SKM-1 (cell line): Measurements from ENCODE around the gene ACSS1.

Experiments used
- DNase-seq: peaks from one replicate; lab custom pipeline; 2025; ENCODE audit not compliant: unreplicated experiment; lab: John Stamatoyannopoulos, UW

ACSS1 gene

DNA sequence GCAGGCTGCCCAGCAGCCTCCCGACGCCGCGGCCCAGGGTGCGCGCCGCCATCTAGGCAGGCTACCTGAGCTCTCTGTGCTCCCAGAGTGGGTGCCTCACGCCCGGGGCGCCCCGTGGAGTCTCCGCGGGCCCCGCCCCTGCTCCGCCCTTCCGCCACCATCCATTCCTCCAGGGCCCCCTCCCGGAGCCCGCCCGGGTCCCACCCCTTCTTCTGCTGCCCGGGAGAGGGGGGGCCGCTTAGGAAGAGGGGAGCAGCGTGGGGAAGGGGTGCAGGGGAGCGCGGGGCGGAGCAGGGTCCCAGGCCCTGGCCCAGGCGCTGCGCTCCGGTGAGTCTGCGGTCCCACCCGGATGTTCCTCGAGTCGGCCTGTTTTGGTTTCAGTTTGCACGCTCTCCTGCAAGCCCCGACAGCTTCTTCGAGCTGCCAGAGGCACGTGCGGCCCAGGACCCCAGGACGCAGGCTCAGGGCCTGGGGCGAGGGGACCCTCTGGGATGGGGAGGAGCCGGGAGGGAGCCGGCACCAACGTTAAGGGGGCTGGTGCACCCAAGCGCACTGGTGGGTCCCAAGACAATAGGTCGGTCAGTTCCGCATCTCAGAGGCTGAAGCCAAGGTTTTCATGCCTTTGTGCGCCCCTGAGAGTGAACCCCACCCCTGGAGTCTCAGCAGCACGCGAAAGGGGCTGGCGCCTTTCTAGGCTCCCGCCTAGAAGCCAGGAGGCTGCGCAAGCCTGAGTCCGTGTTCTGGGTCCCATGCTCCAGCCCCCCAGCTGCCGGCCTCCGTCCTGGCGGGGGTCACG lies at the start of gene ACSS1:
TSS of gene ACSS1 (minus strand) at position 89 of the 796 bp plus-strand sequence. CDS start at position 52, 37 bp downstream.
- DNase-seq = no peak

DNA sequence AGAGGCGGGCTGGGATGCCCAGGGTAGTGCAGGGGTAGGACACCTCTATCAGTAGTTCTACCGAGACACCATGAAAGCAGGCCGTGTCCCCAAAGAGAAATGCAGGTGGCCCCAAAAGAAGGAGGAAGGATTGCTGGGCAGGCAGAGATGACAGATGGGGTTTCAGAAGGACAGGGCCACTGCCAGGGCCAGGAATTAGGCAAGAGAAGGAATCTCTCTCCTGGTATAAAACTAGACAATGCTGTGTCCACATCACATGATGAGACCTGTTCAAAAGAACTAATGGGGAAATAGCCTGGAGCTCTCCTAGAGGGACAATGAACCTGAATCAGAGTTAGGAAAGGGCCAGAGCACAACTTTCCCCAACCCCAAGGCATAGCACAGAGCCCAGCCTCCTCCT lies 45.6 kb upstream of the ACSS1 start:
- no peak for DNase-seq

DNA sequence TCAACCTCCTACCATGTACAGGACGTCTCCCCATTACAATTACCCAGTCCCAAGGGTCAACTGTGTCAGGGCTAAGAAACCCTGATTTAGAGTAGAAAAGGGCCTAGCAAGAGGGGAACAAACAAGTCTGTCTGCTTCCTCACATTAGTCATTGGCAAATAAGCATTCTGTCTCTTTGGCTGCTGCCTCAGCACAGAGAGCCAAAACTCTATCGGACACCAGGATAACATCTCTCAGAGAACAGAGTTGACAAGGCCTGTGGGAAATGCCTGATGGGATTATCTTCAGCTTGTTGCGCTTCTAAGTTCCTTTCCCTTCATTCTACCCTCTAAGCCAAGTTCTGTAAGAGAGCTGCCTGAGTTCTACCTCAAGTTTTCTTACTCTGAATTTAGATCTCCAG lies 43.0 kb upstream of the ACSS1 start:
- DNase-seq = no peak

DNA sequence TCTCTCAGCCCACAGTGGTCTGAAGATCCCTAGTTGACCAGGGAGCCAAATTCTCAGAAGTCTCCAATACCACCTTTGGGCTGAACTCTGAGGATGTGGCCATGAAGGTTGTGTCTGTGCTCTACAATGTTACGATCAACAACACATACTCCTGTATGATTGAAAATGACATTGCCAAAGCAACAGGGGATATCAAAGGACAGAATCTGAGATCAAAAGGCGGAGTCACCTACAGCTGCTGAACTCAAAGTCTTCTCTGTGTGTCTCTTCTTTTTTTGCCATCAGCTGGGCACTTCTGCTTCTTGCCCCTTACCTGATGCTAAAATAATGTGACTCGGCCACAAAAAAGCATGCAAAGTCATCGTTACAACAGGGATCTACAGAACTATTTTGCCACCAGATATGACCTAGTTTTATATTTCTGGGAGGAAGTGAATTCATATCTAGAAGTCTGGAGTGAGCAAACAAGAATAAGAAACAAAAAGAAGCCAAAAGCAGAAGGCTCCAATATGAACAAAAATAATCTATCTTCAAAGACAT lies 41.7 kb upstream of the ACSS1 start:
- DNase-seq = no peak

DNA sequence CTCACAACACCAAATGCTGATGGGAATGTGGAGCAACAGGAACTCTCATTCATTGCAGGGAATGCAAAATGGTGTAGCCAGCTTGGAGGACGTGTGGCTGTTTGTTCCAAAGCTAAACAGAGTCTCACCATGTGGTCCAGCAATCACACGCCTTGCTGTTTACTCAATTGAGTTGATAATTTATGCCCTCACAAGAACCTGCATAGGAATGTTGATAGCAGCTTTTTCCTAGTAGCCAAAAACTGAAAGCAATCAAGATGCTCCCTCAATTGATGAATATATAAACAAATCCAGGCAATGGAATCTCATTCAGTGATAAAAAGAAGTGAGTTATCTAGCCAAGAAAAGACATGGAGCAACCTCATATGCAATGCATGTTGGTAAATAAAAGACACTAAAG lies 39.6 kb upstream of the ACSS1 start:
- no peak for DNase-seq

DNA sequence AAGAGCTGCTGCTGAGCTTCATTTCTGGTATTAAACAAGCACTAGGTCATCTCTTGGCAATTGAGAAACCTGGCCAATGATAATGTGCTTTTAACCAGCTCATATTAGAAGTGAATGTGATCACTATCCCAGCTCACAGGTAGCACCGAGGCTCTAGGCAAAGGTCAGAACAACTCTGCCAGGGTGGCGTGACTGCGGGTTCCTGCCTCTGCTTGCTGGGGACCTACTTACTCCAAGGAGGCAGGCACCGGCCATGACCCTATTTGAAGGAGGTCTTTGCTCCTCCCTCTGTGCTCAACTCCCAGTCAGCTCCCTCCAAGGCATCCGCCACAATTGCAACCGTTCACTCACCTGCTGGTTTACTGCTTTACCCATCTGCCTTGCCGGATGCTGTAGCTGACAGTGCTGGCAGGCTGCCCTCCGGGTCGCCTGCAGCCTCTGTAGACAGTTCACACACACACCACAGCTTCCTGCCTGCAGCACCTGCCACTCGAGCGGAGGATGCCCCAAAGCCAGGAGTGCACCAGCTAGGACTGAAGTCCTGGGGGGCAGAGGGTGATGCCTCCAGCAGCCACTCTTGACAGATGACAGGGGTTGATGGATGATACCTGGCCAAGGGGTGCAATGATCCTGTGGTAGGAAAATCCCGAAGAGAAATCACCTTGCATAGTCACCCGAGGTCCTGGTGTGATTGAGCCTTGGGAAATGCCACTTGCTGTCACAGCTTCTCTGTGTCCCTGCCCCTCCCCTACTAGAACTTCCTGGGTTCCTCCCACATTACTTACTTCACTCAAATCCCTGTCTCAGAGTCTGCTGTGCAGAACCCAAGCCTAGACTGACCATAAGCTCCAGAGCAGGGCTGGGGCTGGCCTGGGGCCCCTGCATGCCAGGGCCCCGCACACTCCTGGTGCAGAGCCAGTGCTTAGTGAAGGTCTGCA lies 32.8 kb upstream of the ACSS1 start:
- DNase-seq = no peak

DNA sequence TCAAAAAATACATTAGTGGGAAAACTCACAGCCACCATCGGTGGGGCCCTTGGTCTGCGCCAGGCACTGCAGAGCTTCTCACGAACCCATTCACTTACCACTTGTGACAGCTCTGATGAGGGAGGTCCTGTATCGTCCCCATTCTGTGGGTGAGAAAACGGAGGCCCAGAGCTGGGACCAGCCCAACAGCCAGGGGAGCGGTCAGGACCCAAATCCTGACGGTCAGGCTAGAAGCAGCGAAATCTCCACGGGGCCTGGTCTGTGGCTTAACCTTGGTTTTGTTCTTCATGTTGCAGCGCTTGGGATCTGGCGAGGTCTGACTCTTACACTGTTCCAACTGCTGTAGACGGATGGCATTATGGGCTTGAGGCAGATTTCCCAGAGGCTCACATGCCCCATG lies 31.7 kb upstream of the ACSS1 start:
- DNase-seq = no peak

DNA sequence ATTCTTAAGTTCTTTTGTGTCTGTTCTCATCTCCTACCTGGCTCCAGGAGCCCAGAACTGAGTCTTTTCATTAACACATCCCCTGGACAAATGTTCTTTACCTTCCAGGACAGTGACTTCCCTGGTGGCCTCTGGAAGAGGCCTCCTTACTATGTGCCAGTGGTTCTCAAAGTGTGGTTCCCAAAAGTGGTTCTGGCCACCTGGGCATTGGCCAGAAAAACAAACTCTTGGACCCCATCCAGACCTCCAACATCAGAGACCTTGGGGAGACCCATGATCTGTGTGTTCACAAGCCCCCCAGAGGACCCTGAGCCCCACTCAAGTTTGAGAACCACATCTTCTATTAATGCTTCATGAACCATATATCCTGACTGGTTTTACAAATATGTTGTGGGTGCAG lies 31.2 kb upstream of the ACSS1 start:
- DNase-seq = no peak

DNA sequence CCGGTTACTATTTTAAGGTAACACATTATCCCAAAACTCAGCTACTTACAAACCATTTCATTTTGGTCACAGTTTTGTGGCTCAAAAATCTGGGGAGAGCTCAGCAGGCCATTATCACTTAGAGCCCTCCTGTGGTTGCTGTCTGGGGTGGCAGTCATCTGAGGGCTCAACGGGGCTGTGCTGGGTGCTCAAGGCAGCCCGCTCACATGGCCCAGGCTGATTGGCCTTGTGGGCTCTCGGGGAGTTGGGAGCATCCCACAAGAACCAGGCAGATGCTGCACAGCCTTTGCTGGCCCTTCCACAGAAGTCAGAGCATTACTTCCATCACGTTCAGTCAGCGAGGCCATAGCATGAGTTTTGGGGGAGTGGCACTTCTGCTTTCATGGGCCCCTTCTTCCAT lies 30.3 kb upstream of the ACSS1 start:
- no peak for DNase-seq

DNA sequence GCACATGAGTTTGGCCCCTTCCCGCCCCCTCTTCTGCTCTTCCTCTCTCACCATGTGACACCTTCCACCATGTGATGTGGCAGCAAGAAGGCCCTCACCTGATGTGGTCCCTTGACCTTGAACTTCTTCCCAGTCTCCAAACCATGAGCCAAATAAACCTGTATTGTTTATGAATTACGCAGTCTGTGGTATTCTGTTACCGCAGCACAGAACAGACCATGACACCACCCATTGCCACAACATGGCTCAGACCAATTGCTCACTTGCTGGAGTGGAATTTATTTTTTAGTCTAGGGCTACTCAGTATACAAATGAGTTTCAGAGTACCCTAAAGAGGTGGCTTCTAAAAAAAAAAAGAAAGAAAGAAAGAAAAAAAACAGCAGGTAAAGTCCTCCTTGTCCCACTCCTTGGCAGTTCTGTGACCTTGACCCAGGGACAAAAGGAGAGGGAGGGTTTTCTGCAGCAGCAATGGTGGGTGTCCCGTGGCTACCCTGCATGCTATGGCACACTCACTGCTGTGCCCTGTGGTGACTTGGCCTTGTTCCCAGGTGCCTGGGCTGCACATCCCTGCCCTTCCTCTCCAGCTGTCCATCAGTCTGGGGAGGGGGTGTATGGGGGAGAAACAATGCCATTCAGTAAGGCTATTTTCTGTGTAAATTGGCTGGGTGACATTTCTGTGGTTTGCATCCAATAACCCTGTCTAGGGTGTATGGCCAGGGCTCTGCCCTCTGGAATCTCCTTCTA lies 29.4 kb upstream of the ACSS1 start:
- DNase-seq = no peak

DNA sequence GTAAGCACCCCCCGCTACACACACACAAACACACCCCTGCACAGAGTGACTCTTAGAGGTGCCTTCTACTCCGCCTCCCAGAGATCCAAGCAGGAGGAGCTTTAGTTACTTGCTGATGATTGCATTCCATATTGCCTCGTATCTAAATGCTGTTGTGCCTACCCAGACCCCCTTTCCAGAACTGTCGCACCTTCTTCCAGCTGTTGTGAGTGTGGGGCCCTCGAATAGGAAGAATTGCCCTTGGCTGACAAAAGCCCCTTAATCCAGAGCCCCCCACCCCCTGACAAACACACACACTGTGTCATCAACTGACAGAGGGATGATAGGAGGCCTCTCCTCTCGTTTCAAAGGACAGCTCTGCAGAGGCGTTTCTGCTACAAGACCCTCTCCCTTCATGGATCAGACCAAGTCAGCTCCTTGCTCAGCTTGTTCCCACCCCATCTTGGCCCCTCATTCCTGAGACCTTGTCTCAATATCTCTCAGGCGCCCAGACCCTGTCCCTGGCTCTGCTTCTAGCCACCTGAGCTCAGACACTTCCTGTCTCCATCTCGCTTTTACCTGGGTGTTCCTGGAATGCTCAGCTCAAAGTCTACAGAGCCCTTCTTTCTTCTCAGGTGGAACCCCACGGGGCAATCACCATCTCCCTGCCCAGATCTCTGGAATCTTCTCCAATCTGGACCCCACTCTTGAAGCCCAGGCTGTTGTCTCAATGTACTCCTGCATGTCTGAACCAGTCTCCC lies 28.0 kb upstream of the ACSS1 start:
- no peak for DNase-seq

DNA sequence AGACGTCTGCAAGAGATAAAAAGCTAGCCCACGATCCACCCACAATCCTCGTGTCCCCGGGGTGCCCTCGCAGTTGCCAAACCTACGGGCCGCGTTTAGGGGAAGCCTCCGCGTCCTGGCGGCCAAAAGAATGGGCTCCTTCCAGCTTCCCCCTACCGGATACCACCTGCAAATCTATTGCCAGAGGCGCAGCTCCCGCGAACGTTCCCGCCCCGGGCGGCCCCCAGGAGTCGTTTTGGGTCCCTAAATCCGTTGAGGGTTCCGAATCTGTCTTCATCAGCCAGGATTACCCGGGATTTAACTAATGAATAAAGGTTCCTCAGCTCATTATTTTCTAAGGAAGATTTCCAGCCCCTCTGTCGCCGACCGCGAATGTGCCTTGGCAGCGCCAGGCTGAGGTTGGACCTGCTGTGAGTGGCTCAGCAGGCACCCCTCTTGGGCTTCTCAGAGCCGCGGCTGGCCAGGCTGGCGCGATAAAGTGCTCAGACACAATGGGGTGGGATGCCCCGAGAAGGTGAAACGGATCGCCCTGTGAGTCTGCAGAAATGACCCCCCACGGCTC lies 26.8 kb upstream of the ACSS1 start:
- no peak for DNase-seq

DNA sequence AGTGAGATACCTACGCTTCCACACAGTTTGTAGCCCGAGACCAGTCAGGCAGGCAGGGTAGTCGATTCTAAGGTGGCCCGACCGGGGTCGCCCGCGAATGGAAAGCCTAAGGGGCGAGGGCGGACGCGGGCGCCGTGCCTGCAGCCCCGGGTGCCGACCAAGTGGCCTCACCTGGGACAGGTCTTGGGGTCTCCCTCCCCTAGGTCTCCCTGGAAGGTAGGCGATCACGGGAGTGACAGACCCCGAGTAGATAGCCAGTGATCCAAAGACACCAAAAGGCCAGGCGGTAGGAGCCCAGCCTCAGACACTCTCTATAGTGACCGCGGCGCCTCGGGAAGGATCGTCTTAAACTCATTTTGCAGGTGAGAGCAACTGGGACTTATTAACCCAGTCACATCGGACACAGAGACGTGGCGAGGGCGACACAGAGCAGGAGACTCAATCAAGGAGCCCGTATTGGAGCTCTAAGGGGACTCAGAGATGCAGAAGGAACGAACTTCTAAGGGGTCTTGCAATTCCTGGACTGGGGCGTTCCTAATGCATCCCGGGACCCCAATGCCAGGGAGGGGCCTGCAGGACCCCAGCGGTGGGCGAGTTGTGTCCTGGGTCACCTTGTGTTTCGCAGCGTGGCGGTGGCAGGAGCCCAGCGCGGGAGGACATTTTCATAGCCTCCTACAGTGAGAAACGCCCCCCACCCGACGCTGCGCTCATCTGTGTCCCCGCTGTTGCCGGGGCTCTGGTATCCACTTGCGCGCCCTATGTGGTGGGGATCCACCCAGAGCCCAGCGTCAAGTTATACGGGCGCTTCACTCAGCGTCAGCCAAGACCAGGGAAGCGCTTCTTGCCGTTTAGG lies 26.1 kb upstream of the ACSS1 start:
- DNase-seq = no peak

DNA sequence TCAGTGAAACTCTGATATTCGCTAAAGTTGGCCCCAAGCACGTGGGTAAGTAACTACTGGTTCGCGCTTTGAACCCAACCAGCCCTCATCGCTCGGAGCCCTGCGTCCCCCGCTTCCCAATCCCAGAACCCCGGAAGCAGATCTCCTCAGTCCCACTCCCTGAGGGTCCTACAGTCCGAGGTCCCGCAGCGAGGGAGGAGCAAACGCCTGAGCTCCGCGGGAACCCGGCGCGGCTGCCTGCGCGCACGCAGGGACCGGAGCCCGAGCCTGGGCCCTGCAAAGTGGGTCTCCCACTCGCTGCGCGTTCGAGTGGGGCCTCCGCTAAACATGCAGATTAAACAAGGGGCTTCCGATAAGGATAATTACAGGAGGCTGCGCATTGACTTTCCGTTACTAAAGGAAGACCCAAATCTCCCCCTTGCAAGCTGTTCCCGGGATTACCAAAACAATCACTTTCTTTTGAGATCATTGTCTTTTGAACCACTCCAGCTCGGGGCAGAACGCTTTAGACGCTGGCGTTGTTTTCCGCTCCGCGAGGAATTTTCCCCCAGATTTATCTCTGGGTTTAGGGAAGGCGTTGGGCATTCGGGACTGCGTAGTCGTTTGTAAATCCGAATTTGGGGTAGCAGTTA lies 25.3 kb upstream of the ACSS1 start:
- no peak for DNase-seq

DNA sequence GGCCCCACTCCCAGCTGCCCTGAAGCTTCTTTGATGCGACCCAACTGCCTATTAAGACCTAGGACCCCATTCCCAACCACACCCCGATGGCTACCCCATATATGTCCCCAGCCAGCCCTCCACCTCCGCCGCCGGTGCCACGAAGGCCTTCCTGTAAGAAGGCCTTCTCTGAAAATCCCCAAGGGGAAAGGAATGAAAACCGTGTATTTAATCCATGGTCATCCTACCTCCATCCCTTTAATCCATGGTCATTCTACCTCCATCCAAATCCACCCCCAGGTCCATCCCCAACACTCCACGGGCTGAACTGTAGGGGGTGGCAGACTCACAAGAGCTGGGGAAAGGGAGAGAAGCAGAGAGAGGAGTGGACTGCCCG lies 24.5 kb upstream of the ACSS1 start:
- no peak for DNase-seq

DNA sequence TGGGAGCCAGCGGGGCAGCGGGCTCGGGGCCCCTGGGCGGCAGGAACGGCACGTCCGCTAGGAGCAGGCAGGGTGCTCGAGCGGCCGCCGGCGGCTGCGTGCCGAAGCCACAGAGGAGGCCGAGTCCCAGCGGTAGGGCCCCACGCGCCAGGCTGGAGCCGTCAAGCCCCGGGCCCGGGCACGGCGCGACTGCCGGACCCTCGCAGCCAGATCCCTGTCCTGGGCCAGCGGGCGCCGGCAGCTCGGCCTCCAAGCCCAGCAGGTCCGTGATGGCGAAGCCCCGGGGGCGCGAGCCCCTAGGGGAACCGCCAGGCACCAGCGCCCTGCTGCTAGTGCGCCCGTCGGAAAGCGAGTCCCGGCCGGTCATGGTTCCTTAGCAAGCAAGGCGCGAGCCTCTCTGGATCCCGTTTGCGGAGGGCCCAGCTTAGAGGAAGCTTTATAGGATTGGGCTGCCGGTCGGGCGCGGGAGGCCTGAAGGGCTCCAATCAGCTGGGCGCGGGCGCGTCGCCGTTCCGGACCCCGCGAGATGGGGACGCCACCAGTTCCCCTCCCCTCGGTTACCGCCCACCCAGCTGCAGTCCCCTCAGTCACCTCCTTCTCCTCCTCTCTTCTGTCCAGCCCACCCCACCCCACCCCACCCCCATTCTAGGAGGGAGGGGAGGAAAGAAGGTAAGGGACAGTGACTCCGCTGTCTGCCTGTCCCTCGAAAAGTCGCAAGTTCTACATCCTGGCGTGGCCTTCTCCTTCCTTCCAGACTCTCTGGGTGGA lies 24.0 kb upstream of the ACSS1 start, which contains the start of gene VSX1:
TSS of gene VSX1 (minus strand) at position 412 of the 768 bp plus-strand sequence. CDS start at position 367, 45 bp downstream.
- no peak for DNase-seq

DNA sequence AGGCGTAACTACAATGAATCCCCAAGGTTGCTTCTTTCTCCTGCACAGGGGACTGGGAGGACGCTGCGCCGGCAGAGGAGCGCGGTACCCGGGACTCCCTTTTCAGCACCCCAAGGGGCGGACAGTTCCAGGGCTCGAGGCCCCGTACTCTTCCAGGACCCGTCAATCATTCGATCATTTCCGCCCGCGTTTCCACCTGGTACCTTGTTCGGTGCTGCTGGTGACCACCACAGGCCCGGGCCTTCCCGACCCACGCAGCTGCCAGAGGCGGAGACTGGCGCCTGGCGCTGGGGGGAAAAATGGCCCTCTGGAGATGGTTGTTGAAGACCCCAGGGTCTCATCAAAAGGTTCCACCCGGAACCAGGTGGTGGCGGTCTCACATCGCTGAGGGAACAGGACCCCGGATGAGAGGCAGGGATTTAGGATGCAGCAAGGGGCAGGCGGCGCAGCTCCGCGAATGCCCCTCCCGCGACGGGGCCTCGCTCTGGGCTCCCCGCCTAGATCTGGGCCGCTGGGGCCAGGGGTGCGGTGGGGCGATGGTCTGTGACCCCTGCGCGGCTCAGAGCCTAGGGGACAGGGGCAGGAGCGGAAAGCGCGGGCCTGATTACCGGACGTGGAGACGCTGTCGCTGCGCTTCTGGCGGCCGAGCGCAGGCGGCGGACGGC lies 23.3 kb upstream of the ACSS1 start:
- no peak for DNase-seq
